Spinal cord (tissue), 10 donors: ENCODE measurements around the gene MAP2K3. TPM values are rescaled to one million over a fixed set of nuclear protein-coding genes. Genes with fewer than 3 reads are reported as not detected.
"Not testable (repeated sequence)": the region's sequence is repeated elsewhere in the genome, so short reads cannot be mapped to it uniquely, and the experiment has no call there.

Experiments used
- DNase-seq, 6 donors: peaks; one replicate each; pipeline versions ENCODE4 v3.0.0 to v3.0.0-alpha.2; 2013 to 2015; ENCODE audit warnings: low spot score in 6 of 6, low read depth in 4 of 6
- H3K27ac ChIP-seq: one replicate; pipeline ENCODE4 v1.5.1; 2013; ENCODE audit warnings: low read depth, low read length, control low read depth
- H3K27me3 ChIP-seq: one replicate; pipeline ENCODE4 v1.6.1; 2013; ENCODE audit warnings: low read length; ENCODE audit not compliant: control insufficient read depth, insufficient read depth
- H3K36me3 ChIP-seq: one replicate; pipeline ENCODE4 v1.6.1; 2013; ENCODE audit warnings: low read length; ENCODE audit not compliant: control insufficient read depth, insufficient read depth
- H3K4me1 ChIP-seq: one replicate; pipeline ENCODE4 v1.6.1; 2013; ENCODE audit warnings: low read length; ENCODE audit not compliant: control insufficient read depth, insufficient read depth
- H3K4me3 ChIP-seq: one replicate; pipeline ENCODE4 v1.5.1; 2013; ENCODE audit warnings: low read depth, low read length, control low read depth
- H3K9me3 ChIP-seq: one replicate; pipeline ENCODE4 v1.6.1; 2013; ENCODE audit warnings: low read length; ENCODE audit not compliant: control insufficient read depth, insufficient read depth
- WGBS: methylation state at CpG from one replicate; pipeline ENCODE4 v1.1.5; 2013; ENCODE audit warnings: missing lambda C conversion rate; ENCODE audit not compliant: insufficient coverage; 5-methylcytosine and 5-hydroxymethylcytosine counted together
- polyA plus RNA-seq, 2 donors: library from polyadenylated mRNA; unstranded; fragments of 120-200 nt; gene quantifications; one replicate each; pipeline ENCODE4 v1.2.1, GENCODE V29; 2013; ENCODE audit not compliant: insufficient read length in 2 of 2
- total RNA-seq, 2 donors: library from RNA; depleted of rRNA in 1 of 2; stranded (reverse); fragments of 120-200 nt in 1 of 2; fragments of >200 nt in 1 of 2; gene quantifications; one replicate each; pipeline versions ENCODE4 v1.2.3 to v1.2.4, GENCODE V29; 2013 to 2014
- donor health status: healthy.

MAP2K3 gene
- total and polyA plus RNA-seq, 4 donors = 10.6 to 24.7 (median 16.7) TPM

- Histone ChIP-seq H3K9me3 (no peaks in the 10 kb centered on the region), H3K4me3 (no peak overlapping the region), H3K27ac (no peak overlapping the region), H3K27me3 (no peaks in the 10 kb centered on the region), H3K4me1 (peaks cover 7% of the 10 kb centered on the region), H3K36me3 (peaks cover 84% of the 10 kb centered on the region)
- whole genome bisulfite sequencing = 71% methylated on average over 19 of the region's 19 CpGs
- DNase-seq = no peak
These were observed 17.4 kb downstream of the MAP2K3 start for GRCh38 chr17:21301593-21302550.

- Histone ChIP-seq H3K27me3 (no peaks in the 10 kb centered on the region), H3K4me3 (no peak overlapping the region), H3K27ac (no peak overlapping the region), H3K36me3 (peaks cover 82% of the 10 kb centered on the region), H3K4me1 (no peaks in the 10 kb centered on the region), H3K9me3 (no peaks in the 10 kb centered on the region)
- no peak for DNase-seq
- 63% methylated on average over 21 of the region's 21 CpGs for WGBS
These were observed 18.4 kb downstream of the MAP2K3 start for GRCh38 chr17:21302711-21303425.

GRCh38 chr17:21303441-21304065 is 19.0 kb downstream of the MAP2K3 start:
- H3K36me3 ChIP-seq = peaks cover 78% of the 10 kb centered on the region
- no peak for DNase-seq
- no peaks in the 10 kb centered on the region for H3K9me3 ChIP-seq
- no peak overlapping the region for H3K4me3 ChIP-seq
- H3K27me3 ChIP-seq = no peaks in the 10 kb centered on the region
- H3K27ac ChIP-seq = no peak overlapping the region
- WGBS = 88% methylated on average over 8 of the region's 8 CpGs
- no peaks in the 10 kb centered on the region for H3K4me1 ChIP-seq

- Histone ChIP-seq H3K27ac (no peak overlapping the region), H3K4me3 (no peak overlapping the region), H3K9me3 (peaks cover 1% of the 10 kb centered on the region), H3K27me3 (no peaks in the 10 kb centered on the region), H3K36me3 (peaks cover 73% of the 10 kb centered on the region), H3K4me1 (no peaks in the 10 kb centered on the region)
- no peak for DNase-seq
- 64% methylated on average over 9 of the region's 9 CpGs for WGBS
These were observed 19.6 kb downstream of the MAP2K3 start for GRCh38 chr17:21304091-21304490.

- H3K36me3 ChIP-seq = peaks cover 71% of the 10 kb centered on the region
- H3K27ac ChIP-seq, H3K27me3 ChIP-seq, DNase-seq, H3K9me3 ChIP-seq, H3K4me1 ChIP-seq, H3K4me3 ChIP-seq: not testable (repeated sequence)
- 81% methylated on average over 13 of the region's 17 CpGs for WGBS
These were observed 20.1 kb downstream of the MAP2K3 start for GRCh38 chr17:21304551-21305151.

GRCh38 chr17:21305431-21306180 is 21.1 kb downstream of the MAP2K3 start:
- H3K4me1 ChIP-seq, DNase-seq, H3K4me3 ChIP-seq, H3K27me3 ChIP-seq, H3K9me3 ChIP-seq, H3K27ac ChIP-seq: not testable (repeated sequence)
- WGBS = 94% methylated on average over 8 of the region's 20 CpGs
- peaks cover 69% of the 10 kb centered on the region for H3K36me3 ChIP-seq

GRCh38 chr17:21306611-21307272 is 22.2 kb downstream of the MAP2K3 start:
- not testable (repeated sequence) for DNase-seq, H3K4me3 ChIP-seq, H3K4me1 ChIP-seq, H3K9me3 ChIP-seq, H3K27me3 ChIP-seq, H3K27ac ChIP-seq
- H3K36me3 ChIP-seq = peaks cover 65% of the 10 kb centered on the region
- 51% methylated on average over 2 of the region's 8 CpGs for WGBS

- H3K36me3 ChIP-seq = peaks cover 65% of the 10 kb centered on the region
- H3K4me3 ChIP-seq, H3K27ac ChIP-seq, H3K9me3 ChIP-seq, DNase-seq, H3K27me3 ChIP-seq, H3K4me1 ChIP-seq: not testable (repeated sequence)
- 30% methylated on average over 1 of the region's 5 CpGs for WGBS
These were observed 22.7 kb downstream of the MAP2K3 start for GRCh38 chr17:21307273-21307625.
